ENCODE results near the gene CA6. TPM values are rescaled to one million over a fixed set of nuclear protein-coding genes. Genes with fewer than 3 reads are reported as not detected.
"Not testable (repeated sequence)": the region's sequence is repeated elsewhere in the genome, so short reads cannot be mapped to it uniquely, and the experiment has no call there.

CA6 gene
- total RNA-seq, 2 experiments from 2014 or later: 0.22 to 0.62 TPM

- H3K27ac Mint-ChIP-seq: peak overlapping the region; percentile 67
- peaks cover 5% of the 10 kb centered on the region for H3K9me3 Mint-ChIP-seq
- intact Hi-C loops (cut with micrococcal nuclease): no loop called here
- no peaks in the 10 kb centered on the region for H3K27me3 Mint-ChIP-seq (ENCODE audit: low read depth)
- no peak overlapping the region for H3K4me3 Mint-ChIP-seq
- H3K4me1 Mint-ChIP-seq (ENCODE audit: low read depth): peaks cover 54% of the 10 kb centered on the region
- CTCF ChIA-PET: interaction anchor here (0.8 kb wide), 1 partner anchor 38 kb away, joined by 3 read pairs; no protein-coding TSS in a partner anchor
- H3K36me3 Mint-ChIP-seq (ENCODE audit: low read depth): peaks cover 14% of the 10 kb centered on the region
- DNase-seq: no peak
These were observed 11.0 kb downstream of the CA6 start for GRCh38 chr1:8956461-8957349.

DNA sequence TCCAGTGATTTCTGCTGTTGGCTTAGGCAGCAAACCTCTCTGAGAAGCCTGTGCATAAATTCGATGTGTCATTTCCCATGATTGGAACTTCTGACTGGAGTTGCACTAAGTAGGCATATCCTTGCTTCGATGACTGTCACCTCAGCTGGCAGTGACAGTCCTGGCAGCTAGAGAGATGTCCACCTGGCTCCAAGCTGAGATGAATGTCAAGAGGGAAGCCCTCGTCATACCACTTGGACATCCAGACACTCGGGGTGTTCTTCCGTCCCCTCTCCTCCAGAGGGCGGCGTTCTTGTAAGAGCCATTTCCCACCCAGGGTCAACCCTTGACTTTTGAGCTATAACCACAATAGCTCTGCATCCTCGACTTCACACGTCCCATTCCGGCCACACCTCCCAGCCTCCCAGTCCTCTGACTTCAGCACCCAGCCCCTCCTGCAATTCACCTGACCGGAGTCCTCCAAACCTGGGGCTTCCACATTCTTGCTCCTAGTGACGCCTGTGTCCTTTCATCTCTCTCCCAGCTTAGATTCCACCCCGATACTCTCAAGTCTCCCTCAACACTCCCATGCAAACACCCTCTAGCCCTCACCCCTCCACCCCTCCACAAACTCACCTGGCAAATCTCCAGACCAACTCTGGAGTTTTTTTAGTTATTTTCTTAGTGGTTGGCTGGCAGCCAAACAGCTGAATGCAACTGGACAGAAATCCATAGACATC is 17.3 kb downstream of the CA6 start:
- peaks cover 87% of the 10 kb centered on the region for H3K4me1 Mint-ChIP-seq (ENCODE audit: low read depth)
- CTCF ChIA-PET: interaction anchor here (0.6 to 3.0 kb wide), 16 partner anchors 8 to 247 kb away, joined by 3 to 23 read pairs (median 6); no protein-coding TSS in a partner anchor
- peaks cover 5% of the 10 kb centered on the region for H3K9me3 Mint-ChIP-seq
- peak overlapping the region; percentile 39 for H3K4me3 Mint-ChIP-seq
- peak; percentile 66 for DNase-seq
- peak overlapping the region; percentile 84 for H3K27ac Mint-ChIP-seq
- peaks cover 33% of the 10 kb centered on the region for H3K36me3 Mint-ChIP-seq (ENCODE audit: low read depth)
- intact Hi-C loops (cut with micrococcal nuclease): loop anchor here (1.0 kb wide), 1 partner anchor 8 kb away; no protein-coding TSS in a partner anchor
- H3K27me3 Mint-ChIP-seq (ENCODE audit: low read depth): no peaks in the 10 kb centered on the region

DNA sequence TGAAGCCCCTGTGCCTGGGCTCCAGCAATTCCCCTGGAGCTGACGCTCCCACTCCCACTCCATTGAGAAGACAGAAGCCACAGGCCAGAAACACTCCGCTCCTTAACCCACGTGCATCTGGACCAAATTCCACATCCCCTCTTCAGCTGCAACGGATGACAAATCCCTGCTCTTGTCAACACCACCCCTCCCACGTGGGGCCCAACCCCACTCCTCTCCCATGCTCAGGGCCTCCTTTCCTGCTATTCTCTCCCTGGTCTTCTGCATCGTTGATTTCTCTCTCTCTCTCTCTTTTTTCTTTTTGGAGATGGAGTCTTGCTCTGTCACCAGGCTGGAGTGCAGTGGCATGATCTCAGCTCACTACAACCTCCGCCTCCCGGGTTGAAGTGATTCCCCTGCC is 18.3 kb downstream of the CA6 start:
- peak overlapping the region; percentile 22 for H3K4me3 Mint-ChIP-seq
- H3K9me3 Mint-ChIP-seq: peaks cover 5% of the 10 kb centered on the region
- peak overlapping the region; percentile 85 for H3K27ac Mint-ChIP-seq
- H3K36me3 Mint-ChIP-seq (ENCODE audit: low read depth): peaks cover 34% of the 10 kb centered on the region
- no peak for DNase-seq
- peaks cover 82% of the 10 kb centered on the region for H3K4me1 Mint-ChIP-seq (ENCODE audit: low read depth)
- no peaks in the 10 kb centered on the region for H3K27me3 Mint-ChIP-seq (ENCODE audit: low read depth)
- CTCF ChIA-PET: interaction anchor here (1.1 to 3.0 kb wide), 12 partner anchors 10 to 44 kb away, joined by 3 to 23 read pairs (median 6); no protein-coding TSS in a partner anchor
- intact Hi-C loops (cut with micrococcal nuclease): loop anchor here (1.0 kb wide), 1 partner anchor 7 kb away; no protein-coding TSS in a partner anchor

- intact Hi-C loops (cut with micrococcal nuclease): loop anchor here (1.0 kb wide), 1 partner anchor 87 kb away; the partner anchor contains the start of gene ENO1
- Mint-ChIP-seq H3K27ac (peak overlapping the region; percentile 85), H3K4me3 (peak overlapping the region; percentile 20), H3K9me3 (peaks cover 5% of the 10 kb centered on the region), H3K27me3 (ENCODE audit: low read depth) (no peaks in the 10 kb centered on the region), H3K4me1 (ENCODE audit: low read depth) (peaks cover 71% of the 10 kb centered on the region), H3K36me3 (ENCODE audit: low read depth) (peaks cover 38% of the 10 kb centered on the region)
- CTCF ChIA-PET: interaction anchor here (0.7 to 1.5 kb wide), 5 partner anchors 22 to 250 kb away, joined by 3 to 6 read pairs (median 4); no protein-coding TSS in a partner anchor
- DNase-seq: peak; percentile 58
These were observed 19.6 kb downstream of the CA6 start for GRCh38 chr1:8965121-8965820.

GRCh38 chr1:8966606-8967005 is 20.9 kb downstream of the CA6 start:
- intact Hi-C loops (cut with micrococcal nuclease): loop anchor here (2.0 kb wide), 1 partner anchor 66 kb away; no protein-coding TSS in a partner anchor
- H3K4me3 Mint-ChIP-seq: peak overlapping the region; percentile 51
- no peaks in the 10 kb centered on the region for H3K27me3 Mint-ChIP-seq (ENCODE audit: low read depth)
- peaks cover 33% of the 10 kb centered on the region for H3K36me3 Mint-ChIP-seq (ENCODE audit: low read depth)
- CTCF ChIA-PET: interaction anchor here (1.2 kb wide), 1 partner anchor 25 kb away, joined by 4 read pairs; no protein-coding TSS in a partner anchor
- peaks cover 66% of the 10 kb centered on the region for H3K4me1 Mint-ChIP-seq (ENCODE audit: low read depth)
- H3K27ac Mint-ChIP-seq: peak overlapping the region; percentile 85
- H3K9me3 Mint-ChIP-seq: no peaks in the 10 kb centered on the region
- DNase-seq: no peak

DNA sequence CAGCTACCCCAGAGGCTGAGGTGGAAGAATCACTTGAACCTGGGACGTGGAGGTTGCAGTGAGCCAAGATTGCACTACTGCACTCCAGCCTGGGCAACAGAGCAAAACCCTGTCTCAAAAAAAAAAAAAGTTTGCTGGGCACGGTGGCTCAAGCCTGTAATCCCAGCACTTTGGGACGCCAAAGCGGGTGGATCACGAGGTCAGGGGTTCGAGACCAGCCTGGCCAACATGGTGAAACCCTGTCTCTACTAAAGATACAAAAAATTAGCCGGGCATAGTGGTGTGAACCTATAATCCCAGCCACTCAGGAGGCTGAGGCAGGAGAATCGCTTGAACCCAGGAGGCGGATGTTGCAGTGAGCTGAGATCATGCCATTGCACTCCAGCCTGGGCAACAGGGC is 23.2 kb downstream of the CA6 start:
- H3K9me3 Mint-ChIP-seq; DNase-seq; H3K27me3 Mint-ChIP-seq (ENCODE audit: low read depth): not testable (repeated sequence)
- H3K4me1 Mint-ChIP-seq (ENCODE audit: low read depth): peaks cover 55% of the 10 kb centered on the region
- intact Hi-C loops (cut with micrococcal nuclease): loop anchor here (1.0 kb wide), 1 partner anchor 23 kb away; no protein-coding TSS in a partner anchor
- H3K27ac Mint-ChIP-seq: peak overlapping the region; percentile 94
- peak overlapping the region; percentile 96 for H3K4me3 Mint-ChIP-seq
- H3K36me3 Mint-ChIP-seq (ENCODE audit: low read depth): peaks cover 26% of the 10 kb centered on the region
- CTCF ChIA-PET: interaction anchor here (1.7 to 3.9 kb wide), 2 partner anchors 20 to 36 kb away, joined by 7 to 23 read pairs; no protein-coding TSS in a partner anchor

DNA sequence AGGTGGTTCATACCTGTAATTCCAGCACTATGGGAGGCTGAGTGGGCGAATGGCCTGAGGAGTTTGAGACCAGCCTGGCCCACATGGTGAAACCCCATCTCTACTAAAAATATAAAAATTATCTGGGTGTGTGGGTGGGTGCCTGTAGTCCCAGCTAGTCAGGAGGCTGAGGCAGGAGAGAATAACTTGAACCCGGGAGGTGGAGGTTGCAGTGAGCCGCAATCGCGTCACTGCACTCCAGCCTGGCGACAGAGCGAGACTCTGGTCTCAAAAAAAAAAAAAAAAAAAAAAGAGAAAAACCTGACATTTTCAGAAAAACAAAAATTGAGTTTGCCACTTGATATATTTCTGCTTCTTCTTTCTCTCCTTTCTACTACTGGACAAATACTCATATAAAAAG is 24.3 kb downstream of the CA6 start:
- intact Hi-C loops (cut with micrococcal nuclease): loop anchor here (1.0 to 5.0 kb wide), 6 partner anchors 24 to 548 kb away; partner anchors contain the start of genes ENO1 and RERE
- CTCF ChIA-PET: interaction anchor here (0.6 to 3.9 kb wide), 6 partner anchors 18 to 89 kb away, joined by 3 to 23 read pairs (median 4); no protein-coding TSS in a partner anchor
- H3K36me3 Mint-ChIP-seq (ENCODE audit: low read depth): peaks cover 22% of the 10 kb centered on the region
- no peaks in the 10 kb centered on the region for H3K27me3 Mint-ChIP-seq (ENCODE audit: low read depth)
- peak overlapping the region; percentile 94 for H3K27ac Mint-ChIP-seq
- no peaks in the 10 kb centered on the region for H3K9me3 Mint-ChIP-seq
- peaks cover 44% of the 10 kb centered on the region for H3K4me1 Mint-ChIP-seq (ENCODE audit: low read depth)
- DNase-seq: peak; percentile 59
- H3K4me3 Mint-ChIP-seq: peak overlapping the region; percentile 96

DNA sequence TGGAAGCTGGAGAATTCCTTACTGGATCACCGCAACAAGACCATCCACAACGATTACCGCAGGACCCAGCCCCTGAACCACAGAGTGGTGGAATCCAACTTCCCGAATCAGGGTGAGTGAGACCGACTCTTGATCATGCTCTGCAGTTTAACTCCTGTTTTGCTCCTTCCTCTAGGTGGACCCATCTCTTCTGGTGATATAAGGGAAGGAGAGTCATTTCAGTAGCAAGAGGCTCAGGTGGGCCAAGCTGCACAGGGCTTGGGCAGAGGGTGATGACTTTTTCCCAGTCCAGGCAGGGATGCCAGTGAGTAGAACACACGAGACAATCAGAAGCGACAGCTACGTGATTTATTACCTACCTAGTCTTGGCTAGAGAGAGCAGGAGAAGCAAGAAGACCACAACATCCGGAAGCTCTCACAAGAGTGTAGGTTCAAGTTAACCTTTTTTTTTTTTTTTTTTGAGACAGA is 25.2 kb downstream of the CA6 start:
- CTCF ChIA-PET: interaction anchor here (0.7 to 3.9 kb wide), 10 partner anchors 8 to 831 kb away, joined by 3 to 23 read pairs (median 4); no protein-coding TSS in a partner anchor
- peak overlapping the region; percentile 96 for H3K4me3 Mint-ChIP-seq
- peak overlapping the region; percentile 94 for H3K27ac Mint-ChIP-seq
- peaks cover 35% of the 10 kb centered on the region for H3K4me1 Mint-ChIP-seq (ENCODE audit: low read depth)
- no peaks in the 10 kb centered on the region for H3K27me3 Mint-ChIP-seq (ENCODE audit: low read depth)
- intact Hi-C loops (cut with micrococcal nuclease): loop anchor here (1.0 to 5.0 kb wide), 9 partner anchors 8 to 549 kb away; partner anchors contain the start of genes ENO1 and RERE
- peaks cover 22% of the 10 kb centered on the region for H3K36me3 Mint-ChIP-seq (ENCODE audit: low read depth)
- DNase-seq: peak; percentile 81
- H3K9me3 Mint-ChIP-seq: no peaks in the 10 kb centered on the region

DNA sequence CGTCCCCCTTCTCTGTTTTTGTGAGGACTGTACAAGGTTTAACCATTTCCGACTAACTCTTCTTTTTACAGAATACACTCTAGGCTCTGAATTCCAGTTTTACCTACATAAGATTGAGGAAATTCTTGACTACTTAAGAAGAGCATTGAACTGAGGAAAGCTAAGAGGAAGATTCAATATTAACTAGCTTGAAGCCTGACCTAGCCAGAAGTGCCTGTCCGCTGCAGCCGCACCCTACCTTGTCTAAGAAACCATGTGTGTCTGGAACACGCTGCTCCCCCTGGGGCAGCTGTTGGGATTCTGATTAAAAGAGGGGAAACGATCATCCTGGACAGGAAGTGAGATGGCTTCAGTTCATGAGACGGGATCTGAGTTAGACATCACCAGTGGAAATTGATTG is 28.9 kb downstream of the CA6 start:
- CTCF ChIA-PET: interaction anchor here (0.9 kb wide), 1 partner anchor 13 kb away, joined by 4 read pairs; no protein-coding TSS in a partner anchor
- Mint-ChIP-seq H3K27ac (no peak overlapping the region), H3K9me3 (no peaks in the 10 kb centered on the region), H3K36me3 (ENCODE audit: low read depth) (peaks cover 3% of the 10 kb centered on the region), H3K4me3 (no peak overlapping the region), H3K27me3 (ENCODE audit: low read depth) (no peaks in the 10 kb centered on the region), H3K4me1 (ENCODE audit: low read depth) (peaks cover 15% of the 10 kb centered on the region)
- intact Hi-C loops (cut with micrococcal nuclease): loop anchor here (5.0 kb wide), 1 partner anchor 157 kb away; the partner anchor contains the start of gene RERE
- DNase-seq: no peak

GRCh38 chr1:8976338-8976737 is 30.7 kb downstream of the CA6 start:
- CTCF ChIA-PET: interaction anchor here (0.5 to 2.7 kb wide), 6 partner anchors 11 to 58 kb away, joined by 3 to 12 read pairs (median 6); no protein-coding TSS in a partner anchor
- Mint-ChIP-seq H3K36me3 (ENCODE audit: low read depth) (no peaks in the 10 kb centered on the region), H3K27ac (no peak overlapping the region), H3K4me1 (ENCODE audit: low read depth) (peaks cover 11% of the 10 kb centered on the region), H3K27me3 (ENCODE audit: low read depth) (no peaks in the 10 kb centered on the region), H3K9me3 (no peaks in the 10 kb centered on the region), H3K4me3 (no peak overlapping the region)
- intact Hi-C loops (cut with micrococcal nuclease): no loop called here
- DNase-seq: no peak

- Mint-ChIP-seq H3K27ac (no peak overlapping the region), H3K36me3 (ENCODE audit: low read depth) (no peaks in the 10 kb centered on the region), H3K4me3 (no peak overlapping the region), H3K9me3 (no peaks in the 10 kb centered on the region), H3K27me3 (ENCODE audit: low read depth) (no peaks in the 10 kb centered on the region), H3K4me1 (ENCODE audit: low read depth) (peaks cover 5% of the 10 kb centered on the region)
- intact Hi-C loops (cut with micrococcal nuclease): no loop called here
- CTCF ChIA-PET: interaction anchor here (0.5 to 2.7 kb wide), 6 partner anchors 10 to 58 kb away, joined by 3 to 12 read pairs (median 6); no protein-coding TSS in a partner anchor
- DNase-seq: no peak
These were observed 31.3 kb downstream of the CA6 start for GRCh38 chr1:8976896-8977450.

Measured in activated naive CD4-positive, alpha-beta T cell treated with anti-CD3 and anti-CD28 coated beads for 36 hours (primary cell).